ENCODE data around the gene DONSON. TPM values are rescaled to one million over a fixed set of nuclear protein-coding genes. Genes with fewer than 3 reads are reported as not detected.

Gene DONSON
- total and polyA plus RNA-seq, 9 of the 15 experiments (the other 6 are each of a cell fraction or from before 2014, with no cell fraction given), result 26.7 to 124 (median 62.6) TPM

DNA sequence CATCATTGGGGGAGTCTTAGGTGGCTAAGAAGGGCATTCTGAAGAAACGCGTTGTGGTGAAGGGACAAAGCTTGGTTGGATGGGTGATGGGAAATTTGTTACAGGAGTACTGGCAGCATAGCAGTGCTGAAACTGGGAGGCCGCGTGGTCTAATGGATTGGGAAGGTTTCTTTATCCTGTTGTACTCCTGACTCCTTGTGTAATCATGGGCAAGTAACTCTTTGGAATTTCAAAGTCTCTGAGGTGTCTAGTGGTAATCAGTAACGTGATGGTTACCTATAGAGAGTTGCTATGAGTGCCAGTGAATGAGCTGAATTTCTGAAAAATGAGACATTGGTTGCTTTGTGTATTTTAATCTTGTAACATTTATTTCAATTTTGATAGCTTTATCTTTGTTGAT lies 18.5 kb downstream of the DONSON start:
- ATAC-seq, result no peak; the same call in 2 of the 3 replicates
- Histone ChIP-seq H3K27me3 (ENCODE audit: control insufficient read depth in 2 of 2, insufficient read depth in 2 of 2, low read length in 2 of 2) (no peaks in the 10 kb centered on the region), H3K27ac (ENCODE audit: extremely low read depth, low read depth, low read length) (no peak overlapping the region), H3K4me3 (no peak overlapping the region), H4K20me1 (replicated peaks; ENCODE audit: control insufficient read depth, insufficient read depth, low read length) (no peaks in the 10 kb centered on the region), H3K36me3 (ENCODE audit: control insufficient read depth, insufficient read depth, low read length) (peaks cover 96% of the 10 kb centered on the region), H3K4me2 (ENCODE audit: insufficient read depth, low read length) (no peak overlapping the region), H3K4me1 (replicated peaks in 1 of 2; ENCODE audit: control insufficient read depth in 2 of 2, insufficient read depth in 2 of 2, low read length in 2 of 2) (no peaks in the 10 kb centered on the region), H3K79me2 (ENCODE audit: control insufficient read depth, insufficient read depth, low read length) (peaks cover 18% of the 10 kb centered on the region), H3K9ac (ENCODE audit: insufficient read depth in 1 of 2, low read depth in 2 of 2, low read length in 2 of 2) (no peak overlapping the region), H3K9me3 (replicated peaks; ENCODE audit: control insufficient read depth, insufficient read depth, low read depth, low read length) (no peaks in the 10 kb centered on the region), H3K9me1 (ENCODE audit: control insufficient read depth, insufficient read depth, low read length) (no peaks in the 10 kb centered on the region), H2AFZ (ENCODE audit: low read depth, low read length) (no peak overlapping the region)
- in situ Hi-C loops (cut with MboI) (no loop called here), intact Hi-C loops (cut with micrococcal nuclease) (no loop called here)
- CTCF ChIA-PET (ENCODE audit: low intra/inter-chr PET ratio), result no interaction called here
- BruUV-seq (replicated peaks), result no TSS peak
- peak; percentile 16 for TF ChIP-seq POLR2B (IDR thresholded peaks at IDR 0.05; ENCODE audit: low read depth, partially characterized antibody)
- TF ChIP-seq, protein P1, sequence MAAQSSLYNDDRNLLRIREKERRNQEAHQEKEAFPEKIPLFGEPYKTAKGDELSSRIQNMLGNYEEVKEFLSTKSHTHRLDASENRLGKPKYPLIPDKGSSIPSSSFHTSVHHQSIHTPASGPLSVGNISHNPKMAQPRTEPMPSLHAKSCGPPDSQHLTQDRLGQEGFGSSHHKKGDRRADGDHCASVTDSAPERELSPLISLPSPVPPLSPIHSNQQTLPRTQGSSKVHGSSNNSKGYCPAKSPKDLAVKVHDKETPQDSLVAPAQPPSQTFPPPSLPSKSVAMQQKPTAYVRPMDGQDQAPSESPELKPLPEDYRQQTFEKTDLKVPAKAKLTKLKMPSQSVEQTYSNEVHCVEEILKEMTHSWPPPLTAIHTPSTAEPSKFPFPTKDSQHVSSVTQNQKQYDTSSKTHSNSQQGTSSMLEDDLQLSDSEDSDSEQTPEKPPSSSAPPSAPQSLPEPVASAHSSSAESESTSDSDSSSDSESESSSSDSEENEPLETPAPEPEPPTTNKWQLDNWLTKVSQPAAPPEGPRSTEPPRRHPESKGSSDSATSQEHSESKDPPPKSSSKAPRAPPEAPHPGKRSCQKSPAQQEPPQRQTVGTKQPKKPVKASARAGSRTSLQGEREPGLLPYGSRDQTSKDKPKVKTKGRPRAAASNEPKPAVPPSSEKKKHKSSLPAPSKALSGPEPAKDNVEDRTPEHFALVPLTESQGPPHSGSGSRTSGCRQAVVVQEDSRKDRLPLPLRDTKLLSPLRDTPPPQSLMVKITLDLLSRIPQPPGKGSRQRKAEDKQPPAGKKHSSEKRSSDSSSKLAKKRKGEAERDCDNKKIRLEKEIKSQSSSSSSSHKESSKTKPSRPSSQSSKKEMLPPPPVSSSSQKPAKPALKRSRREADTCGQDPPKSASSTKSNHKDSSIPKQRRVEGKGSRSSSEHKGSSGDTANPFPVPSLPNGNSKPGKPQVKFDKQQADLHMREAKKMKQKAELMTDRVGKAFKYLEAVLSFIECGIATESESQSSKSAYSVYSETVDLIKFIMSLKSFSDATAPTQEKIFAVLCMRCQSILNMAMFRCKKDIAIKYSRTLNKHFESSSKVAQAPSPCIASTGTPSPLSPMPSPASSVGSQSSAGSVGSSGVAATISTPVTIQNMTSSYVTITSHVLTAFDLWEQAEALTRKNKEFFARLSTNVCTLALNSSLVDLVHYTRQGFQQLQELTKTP (IDR thresholded peaks at IDR 0.05; ENCODE audit: low read depth in 1 of 2, partially characterized antibody in 2 of 2), result no peak
- 96% methylated on average over 5 of the region's 5 CpGs for WGBS (ENCODE audit: insufficient coverage, low coverage, missing lambda C conversion rate)
- no peak for DNase-seq (ENCODE audit: extremely low read depth in 1 of 4, low spot score in 3 of 4)
- POLR2A ChIA-PET, result interaction anchor here (0.5 to 12.7 kb wide), 6 partner anchors 8 to 57 kb away, joined by 3 to 130 read pairs (median 4); partner anchors contain the start of gene DONSON
- FAIRE-seq, result no peak
